ENCODE data around the gene RBM4. TPM values are rescaled to one million over a fixed set of nuclear protein-coding genes. Genes with fewer than 3 reads are reported as not detected.

Gene RBM4
- total and polyA plus RNA-seq, 9 of the 15 experiments (the other 6 are each of a cell fraction or from before 2014, with no cell fraction given): 81.6 to 233 (median 122) TPM

DNA sequence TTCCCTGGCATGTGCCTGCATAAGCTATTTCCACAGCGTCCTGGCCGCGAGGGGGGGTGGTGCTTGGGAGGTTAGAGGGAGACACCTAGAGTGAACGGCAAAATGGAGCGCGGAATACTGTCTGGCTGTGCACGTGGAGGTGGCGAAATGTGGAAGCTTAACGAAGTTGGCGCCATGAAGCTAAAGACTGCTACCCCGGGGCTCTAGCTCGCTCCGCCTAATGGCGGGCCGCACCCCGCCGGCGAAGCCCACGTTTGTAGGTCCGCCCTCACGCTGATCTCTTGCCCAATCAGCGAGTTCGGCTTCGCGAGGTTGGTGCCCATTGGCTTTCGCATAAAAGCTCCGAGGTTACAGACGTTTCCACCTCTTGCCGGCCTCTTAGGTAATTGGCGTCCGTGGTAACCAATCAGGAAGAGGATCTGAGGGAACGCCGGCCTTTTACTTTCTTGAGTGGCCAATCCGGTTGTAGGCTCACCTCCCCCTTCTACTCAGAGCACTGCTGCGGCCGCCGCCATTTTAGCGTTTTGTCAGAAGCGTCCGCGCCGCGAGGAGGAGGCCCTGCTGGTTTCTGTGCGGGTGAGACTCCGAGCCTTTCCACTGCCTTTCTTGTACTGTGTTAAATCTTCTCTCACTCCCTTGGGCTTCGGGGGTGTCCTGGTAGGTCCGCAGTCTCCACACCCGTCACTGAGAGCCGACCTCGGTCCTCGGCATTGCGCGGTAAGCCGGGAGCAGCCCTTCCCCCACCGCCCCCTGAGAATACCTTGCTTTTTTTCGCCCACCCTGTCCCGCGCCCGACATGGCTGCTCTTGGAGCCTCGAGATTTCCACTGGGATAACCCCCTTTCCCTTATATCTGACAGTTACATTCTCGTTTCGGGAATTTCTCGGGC lies at the start of gene RBM4 (continued):
- TF ChIP-seq, protein P1, sequence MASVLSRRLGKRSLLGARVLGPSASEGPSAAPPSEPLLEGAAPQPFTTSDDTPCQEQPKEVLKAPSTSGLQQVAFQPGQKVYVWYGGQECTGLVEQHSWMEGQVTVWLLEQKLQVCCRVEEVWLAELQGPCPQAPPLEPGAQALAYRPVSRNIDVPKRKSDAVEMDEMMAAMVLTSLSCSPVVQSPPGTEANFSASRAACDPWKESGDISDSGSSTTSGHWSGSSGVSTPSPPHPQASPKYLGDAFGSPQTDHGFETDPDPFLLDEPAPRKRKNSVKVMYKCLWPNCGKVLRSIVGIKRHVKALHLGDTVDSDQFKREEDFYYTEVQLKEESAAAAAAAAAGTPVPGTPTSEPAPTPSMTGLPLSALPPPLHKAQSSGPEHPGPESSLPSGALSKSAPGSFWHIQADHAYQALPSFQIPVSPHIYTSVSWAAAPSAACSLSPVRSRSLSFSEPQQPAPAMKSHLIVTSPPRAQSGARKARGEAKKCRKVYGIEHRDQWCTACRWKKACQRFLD (CRISPR knock-in tag; IDR thresholded peaks at IDR 0.05): no peak; the same call in none of the 2 replicates
- TF ChIP-seq PHB2 (IDR thresholded peaks at IDR 0.05; ENCODE audit: low read depth): no peak
- TF ChIP-seq SNIP1 (IDR thresholded peaks at IDR 0.05; ENCODE audit: low read depth): no peak
- peak; percentile 42; the same call in 1 of the 2 replicates for TF ChIP-seq GTF2F1 (IDR thresholded peaks at IDR 0.05; ENCODE audit: low read depth, low read length)
- TF ChIP-seq CHD1 (IDR thresholded peaks at IDR 0.05; ENCODE audit: low read length): no peak
- TF ChIP-seq SAFB (IDR thresholded peaks at IDR 0.05; ENCODE audit: borderline replicate concordance, low read depth, low read length): no peak
- no peak for TF ChIP-seq FOXA1 (IDR thresholded peaks at IDR 0.05; ENCODE audit: borderline replicate concordance)
- TF ChIP-seq FOXP1 (CRISPR knock-in tag; IDR thresholded peaks at IDR 0.05): peak; percentile 37; the same call in 1 of the 2 replicates
- no peak for TF ChIP-seq SLC30A9 (CRISPR knock-in tag; IDR thresholded peaks at IDR 0.05)
- TF ChIP-seq RFX7 (CRISPR knock-in tag; IDR thresholded peaks at IDR 0.05): no peak
- TF ChIP-seq, protein P2, sequence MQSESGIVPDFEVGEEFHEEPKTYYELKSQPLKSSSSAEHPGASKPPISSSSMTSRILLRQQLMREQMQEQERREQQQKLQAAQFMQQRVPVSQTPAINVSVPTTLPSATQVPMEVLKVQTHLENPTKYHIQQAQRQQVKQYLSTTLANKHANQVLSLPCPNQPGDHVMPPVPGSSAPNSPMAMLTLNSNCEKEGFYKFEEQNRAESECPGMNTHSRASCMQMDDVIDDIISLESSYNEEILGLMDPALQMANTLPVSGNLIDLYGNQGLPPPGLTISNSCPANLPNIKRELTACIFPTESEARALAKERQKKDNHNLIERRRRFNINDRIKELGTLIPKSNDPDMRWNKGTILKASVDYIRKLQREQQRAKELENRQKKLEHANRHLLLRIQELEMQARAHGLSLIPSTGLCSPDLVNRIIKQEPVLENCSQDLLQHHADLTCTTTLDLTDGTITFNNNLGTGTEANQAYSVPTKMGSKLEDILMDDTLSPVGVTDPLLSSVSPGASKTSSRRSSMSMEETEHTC (IDR thresholded peaks at IDR 0.05): no peak
- TF ChIP-seq, protein P3, sequence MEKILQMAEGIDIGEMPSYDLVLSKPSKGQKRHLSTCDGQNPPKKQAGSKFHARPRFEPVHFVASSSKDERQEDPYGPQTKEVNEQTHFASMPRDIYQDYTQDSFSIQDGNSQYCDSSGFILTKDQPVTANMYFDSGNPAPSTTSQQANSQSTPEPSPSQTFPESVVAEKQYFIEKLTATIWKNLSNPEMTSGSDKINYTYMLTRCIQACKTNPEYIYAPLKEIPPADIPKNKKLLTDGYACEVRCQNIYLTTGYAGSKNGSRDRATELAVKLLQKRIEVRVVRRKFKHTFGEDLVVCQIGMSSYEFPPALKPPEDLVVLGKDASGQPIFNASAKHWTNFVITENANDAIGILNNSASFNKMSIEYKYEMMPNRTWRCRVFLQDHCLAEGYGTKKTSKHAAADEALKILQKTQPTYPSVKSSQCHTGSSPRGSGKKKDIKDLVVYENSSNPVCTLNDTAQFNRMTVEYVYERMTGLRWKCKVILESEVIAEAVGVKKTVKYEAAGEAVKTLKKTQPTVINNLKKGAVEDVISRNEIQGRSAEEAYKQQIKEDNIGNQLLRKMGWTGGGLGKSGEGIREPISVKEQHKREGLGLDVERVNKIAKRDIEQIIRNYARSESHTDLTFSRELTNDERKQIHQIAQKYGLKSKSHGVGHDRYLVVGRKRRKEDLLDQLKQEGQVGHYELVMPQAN (IDR thresholded peaks at IDR 0.05; ENCODE audit: borderline replicate concordance): peak; percentile 69
- TF ChIP-seq ZNF444 (CRISPR knock-in tag; IDR thresholded peaks at IDR 0.05): peak; percentile 41; the same call in 1 of the 2 replicates
- TF ChIP-seq YBX1 (IDR thresholded peaks at IDR 0.05): no peak
- TF ChIP-seq DACH1 (IDR thresholded peaks at IDR 0.05; ENCODE audit: partially characterized antibody): no peak
- peak; percentile 95 for TF ChIP-seq FOS (IDR thresholded peaks at IDR 0.05; ENCODE audit: extremely low read depth, insufficient read length)
- peak; percentile 87; the same call in 1 of the 2 replicates for TF ChIP-seq BRD4 (IDR thresholded peaks at IDR 0.05)
- TF ChIP-seq BRCA1 (IDR thresholded peaks at IDR 0.05): no peak
- no peak for TF ChIP-seq BRCA1 (CRISPR knock-in tag; IDR thresholded peaks at IDR 0.05)
- TF ChIP-seq POLR2H (tag; IDR thresholded peaks at IDR 0.05; ENCODE audit: low read depth): peak; percentile 93
- no peak for TF ChIP-seq NFATC3 (IDR thresholded peaks at IDR 0.05)
